Measurements from ENCODE around the gene FAM151B. TPM values are rescaled to one million over a fixed set of nuclear protein-coding genes. Genes with fewer than 3 reads are reported as not detected.

FAM151B gene
- total and polyA plus RNA-seq, 4 donors = 1.1 to 6.5 (median 1.9) TPM

- Histone ChIP-seq H3K9ac (ENCODE audit: insufficient read depth in 1 of 2, low read length in 2 of 2) (no peak overlapping the region), H3K27me3 (ENCODE audit: control insufficient read depth in 3 of 3, insufficient read depth in 3 of 3, low read length in 2 of 3) (no peaks in the 10 kb centered on the region), H3K27ac (ENCODE audit: low read depth in 1 of 2, low read length in 1 of 2) (no peak overlapping the region), H3K36me3 (ENCODE audit: control insufficient read depth in 4 of 4, insufficient read depth in 4 of 4, low read length in 4 of 4) (peaks cover 8 to 28% (median 15%) of the 10 kb centered on the region in 4 donors), H3K9me3 (ENCODE audit: control insufficient read depth in 4 of 4, insufficient read depth in 3 of 4, low read length in 3 of 4) (no peaks in the 10 kb centered on the region), H3K4me1 (ENCODE audit: control insufficient read depth in 5 of 5, insufficient read depth in 5 of 5, low read length in 5 of 5) (no peaks in the 10 kb centered on the region), H3K4me3 (no peak overlapping the region)
- ATAC-seq (ENCODE audit: insufficient read depth, low FRiP score) = no peak
- TF ChIP-seq CTCF (IDR thresholded peaks at IDR 0.05; ENCODE audit: control extremely low read depth, extremely low read depth) = no peak
- no peak for DNase-seq
Observed at GRCh38 chr5:80442742-80443141, 45.2 kb upstream of the FAM151B start.

- peaks cover 1 to 14% (median 9%) of the 10 kb centered on the region in 4 donors for H3K36me3 ChIP-seq (ENCODE audit: control insufficient read depth in 4 of 4, insufficient read depth in 4 of 4, low read length in 4 of 4)
- no peak for TF ChIP-seq CTCF (IDR thresholded peaks at IDR 0.05; ENCODE audit: control extremely low read depth, extremely low read depth)
Observed at GRCh38 chr5:80453366-80453765, 34.5 kb upstream of the FAM151B start.

GRCh38 chr5:80463269-80463668 is 24.6 kb upstream of the FAM151B start:
- no peak overlapping the region for H3K27ac ChIP-seq (ENCODE audit: low read depth in 1 of 2, low read length in 1 of 2)
- no peak overlapping the region for H3K9ac ChIP-seq (ENCODE audit: insufficient read depth in 1 of 2, low read length in 2 of 2)
- peaks cover 11 to 70% (median 31%) of the 10 kb centered on the region in 4 donors for H3K36me3 ChIP-seq (ENCODE audit: control insufficient read depth in 4 of 4, insufficient read depth in 4 of 4, low read length in 4 of 4)
- no peaks in the 10 kb centered on the region for H3K27me3 ChIP-seq (ENCODE audit: control insufficient read depth in 3 of 3, insufficient read depth in 3 of 3, low read length in 2 of 3)
- 96 to 97% methylated on average over 4 of the region's 4 CpGs for WGBS, 2 donors
- H3K4me3 ChIP-seq = no peak overlapping the region
- peaks cover 0 to 8% (median 5%) of the 10 kb centered on the region in 4 donors for H3K9me3 ChIP-seq (ENCODE audit: control insufficient read depth in 4 of 4, insufficient read depth in 3 of 4, low read length in 3 of 4)
- ATAC-seq (ENCODE audit: insufficient read depth, low FRiP score) = no peak
- TF ChIP-seq CTCF (IDR thresholded peaks at IDR 0.05; ENCODE audit: control extremely low read depth, extremely low read depth) = no peak
- no peak for DNase-seq
- no peaks in the 10 kb centered on the region for H3K4me1 ChIP-seq (ENCODE audit: control insufficient read depth in 5 of 5, insufficient read depth in 5 of 5, low read length in 5 of 5)

More at GRCh38 chr5:80453366-80453765, 34.5 kb upstream of the FAM151B start:
- H3K9ac ChIP-seq (ENCODE audit: insufficient read depth in 1 of 2, low read length in 2 of 2) = no peak overlapping the region
- no peak for ATAC-seq (ENCODE audit: insufficient read depth, low FRiP score)
- H3K27ac ChIP-seq (ENCODE audit: low read depth in 1 of 2, low read length in 1 of 2) = no peak overlapping the region
- H3K9me3 ChIP-seq (ENCODE audit: control insufficient read depth in 4 of 4, insufficient read depth in 3 of 4, low read length in 3 of 4) = no peaks in the 10 kb centered on the region
- no peaks in the 10 kb centered on the region for H3K27me3 ChIP-seq (ENCODE audit: control insufficient read depth in 3 of 3, insufficient read depth in 3 of 3, low read length in 2 of 3)
- H3K4me3 ChIP-seq = no peak overlapping the region
- DNase-seq = no peak
- H3K4me1 ChIP-seq (ENCODE audit: control insufficient read depth in 5 of 5, insufficient read depth in 5 of 5, low read length in 5 of 5) = no peaks in the 10 kb centered on the region
- WGBS, 2 donors = 62 to 85% methylated on average over 2 of the region's 2 CpGs

Data from lung (tissue), 12 donors.